HepG2 (cell line): ENCODE results near the gene EMC8. TPM values are rescaled to one million over a fixed set of nuclear protein-coding genes. Genes with fewer than 3 reads are reported as not detected.

ENCODE experiments used
- EP300 ChIP-seq, 3 experiments: sonication (generic) in 1 of 3; formaldehyde crosslinking in 1 of 3; IDR thresholded peaks; 2 replicates each; pipeline versions ENCODE4 v1.5.1 to v1.6.1; 2011 to 2020; ENCODE audit warnings: low read depth in 2 of 3, low read length in 2 of 3, borderline replicate concordance in 1 of 3, improper control_type of control experiment in 1 of 3, mild to moderate bottlenecking in 1 of 3, missing genetic modification reagents in 1 of 3, moderate library complexity in 1 of 3
- FOXP1 ChIP-seq, 2 experiments: fragments of 450-650 bp in 1 of 2; IDR thresholded peaks; 2 replicates each; pipeline ENCODE4 v1.6.1; 2017 to 2018; ENCODE audit warnings: antibody characterized with exemption in 1 of 2
- GABPA ChIP-seq, 2 experiments: IDR thresholded peaks; 2 replicates each; pipeline ENCODE4 v1.6.1; 2011 to 2016; ENCODE audit warnings: low read depth in 2 of 2, low read length in 1 of 2, missing biosample characterization in 1 of 2, missing genetic modification characterization in 1 of 2
- HNRNPH1 ChIP-seq: fragments of 200-400 bp; formaldehyde crosslinking; optimal IDR thresholded peaks from 2 replicates; pipeline ENCODE3; 2017; ENCODE audit warnings: mild to moderate bottlenecking, low read depth, low read length
- MED1 ChIP-seq: sonication (generic); formaldehyde crosslinking; IDR thresholded peaks from 2 replicates; pipeline ENCODE4 v1.4.0; 2020; ENCODE audit warnings: missing genetic modification reagents
- PHF8 ChIP-seq: sonication (generic); formaldehyde crosslinking; IDR thresholded peaks from 2 replicates; pipeline ENCODE4 v1.5.0; 2020; ENCODE audit warnings: missing genetic modification reagents
- PTBP1 ChIP-seq: fragments of 200-400 bp; formaldehyde crosslinking; IDR thresholded peaks from 2 replicates; pipeline ENCODE4 v1.6.1; 2018; ENCODE audit warnings: low read length, low read depth; ENCODE audit not compliant: poor library complexity, severe bottlenecking
- SMYD3 ChIP-seq: sonication (generic); formaldehyde crosslinking; IDR thresholded peaks from 2 replicates; pipeline ENCODE4 v1.8.1; 2023; ENCODE audit warnings: mild to moderate bottlenecking, missing genetic modification reagents
- SOX13 ChIP-seq, 3 experiments: fragments of 450-650 bp in 1 of 3; sonication (generic) in 1 of 3; formaldehyde crosslinking in 1 of 3; IDR thresholded peaks in 2 of 3; conservative IDR thresholded peaks in 1 of 3; 2 replicates each; pipeline versions ENCODE4 v1.5.0 to v1.6.1; 2016 to 2020; ENCODE audit warnings: antibody characterized with exemption in 1 of 3, mild to moderate bottlenecking in 1 of 3, missing compliant biosample characterization in 1 of 3, missing genetic modification reagents in 1 of 3, moderate library complexity in 1 of 3
- ZNF274 ChIP-seq: sonication (generic); formaldehyde crosslinking; IDR thresholded peaks from 2 replicates; pipeline ENCODE4 v1.5.1; 2020; ENCODE audit warnings: mild to moderate bottlenecking, missing genetic modification reagents
- ZNF775 ChIP-seq: sonication (generic); formaldehyde crosslinking; IDR thresholded peaks from 2 replicates; pipeline ENCODE4 v1.4.0; 2020; ENCODE audit warnings: missing genetic modification reagents, mild to moderate bottlenecking, moderate library complexity, borderline replicate concordance
- polyA plus RNA-seq, 8 experiments: library from polyadenylated mRNA; depleted of rRNA in 3 of 8; stranded (reverse) in 7 of 8; unstranded in 1 of 8; fragments of >200 nt; fragmentation: Illumina TruSeq in 4 of 8; extraction: Trizol in 4 of 8; gene quantifications; 2 replicates each; pipeline versions ENCODE4 v1.2.1 to v1.2.3, GENCODE V29; 2011 to 2016; ENCODE audit warnings: low read depth in 4 of 8, missing spikeins in 1 of 8, mixed read lengths in 1 of 8; ENCODE audit not compliant: insufficient read depth in 1 of 8
- total RNA-seq, 5 experiments: library from RNA; depleted of rRNA; stranded (reverse); fragments of >200 nt; fragmentation: Illumina TruSeq; extraction: Trizol; gene quantifications; 2 replicates each; pipeline ENCODE4 v1.2.3, GENCODE V29; 2016; ENCODE audit warnings: low read depth in 1 of 5
- TF ChIP-seq, protein P1 (sequence below): sonication (generic); formaldehyde crosslinking; IDR thresholded peaks from 2 replicates; pipeline ENCODE4 v1.5.1; 2020; ENCODE audit warnings: mild to moderate bottlenecking, missing genetic modification reagents, moderate library complexity
- TF ChIP-seq, protein P2 (sequence below): sonication (generic); formaldehyde crosslinking; IDR thresholded peaks from 2 replicates; pipeline ENCODE4 v1.8.0; 2022; ENCODE audit warnings: mild to moderate bottlenecking, missing genetic modification reagents; ENCODE audit not compliant: insufficient replicate concordance
- TF ChIP-seq, protein P3 (sequence below): sonication (generic); formaldehyde crosslinking; IDR thresholded peaks from 2 replicates; pipeline ENCODE4 v1.5.1; 2020; ENCODE audit warnings: mild to moderate bottlenecking, missing genetic modification reagents
- TF ChIP-seq, protein P4 (sequence below): sonication (generic); formaldehyde crosslinking; IDR thresholded peaks from 2 replicates; pipeline ENCODE4 v1.5.0; 2020; ENCODE audit warnings: mild to moderate bottlenecking, missing genetic modification reagents

Gene EMC8
- total and polyA plus RNA-seq, 2 of the 13 experiments (the other 11 are each of a cell fraction or from before 2014, with no cell fraction given) = 55.0 to 76.0 TPM

DNA sequence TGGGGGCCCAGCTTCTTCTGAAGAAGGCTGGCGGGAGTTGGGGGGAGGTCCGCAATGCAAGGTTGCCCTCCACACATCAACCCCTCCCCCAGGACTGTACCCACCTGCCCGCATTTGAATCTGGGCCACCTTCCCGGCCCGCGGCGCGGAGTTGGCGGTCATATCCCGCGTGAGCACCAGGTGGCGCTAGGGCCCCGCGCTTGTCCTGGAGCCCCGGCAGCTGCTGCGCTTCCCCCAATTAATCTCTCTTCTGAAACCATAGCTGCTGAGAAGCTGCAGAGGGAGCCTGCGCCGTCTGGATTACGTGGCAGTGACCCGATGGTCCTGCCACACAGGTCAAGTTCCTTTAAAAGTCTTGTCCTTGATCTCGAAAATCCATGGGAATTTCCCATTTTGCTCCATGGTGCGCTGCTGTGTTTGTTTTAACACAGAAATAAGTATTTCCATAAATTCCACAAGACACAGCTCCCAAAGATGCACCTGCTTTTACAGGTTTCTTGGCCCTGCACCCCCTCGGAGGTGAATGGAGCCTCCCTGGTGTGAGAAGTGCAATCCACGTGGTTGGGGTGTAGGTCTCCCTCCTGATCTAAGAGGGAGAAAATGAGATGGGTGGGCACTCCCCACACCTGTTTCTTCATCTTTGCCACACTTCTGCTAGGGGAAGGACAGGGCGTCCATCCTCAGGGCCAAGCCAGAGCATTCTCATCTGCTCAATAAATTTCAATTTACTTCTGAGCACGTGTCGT lies 22.2 kb upstream of the EMC8 start (continued):
- TF ChIP-seq, protein P1, sequence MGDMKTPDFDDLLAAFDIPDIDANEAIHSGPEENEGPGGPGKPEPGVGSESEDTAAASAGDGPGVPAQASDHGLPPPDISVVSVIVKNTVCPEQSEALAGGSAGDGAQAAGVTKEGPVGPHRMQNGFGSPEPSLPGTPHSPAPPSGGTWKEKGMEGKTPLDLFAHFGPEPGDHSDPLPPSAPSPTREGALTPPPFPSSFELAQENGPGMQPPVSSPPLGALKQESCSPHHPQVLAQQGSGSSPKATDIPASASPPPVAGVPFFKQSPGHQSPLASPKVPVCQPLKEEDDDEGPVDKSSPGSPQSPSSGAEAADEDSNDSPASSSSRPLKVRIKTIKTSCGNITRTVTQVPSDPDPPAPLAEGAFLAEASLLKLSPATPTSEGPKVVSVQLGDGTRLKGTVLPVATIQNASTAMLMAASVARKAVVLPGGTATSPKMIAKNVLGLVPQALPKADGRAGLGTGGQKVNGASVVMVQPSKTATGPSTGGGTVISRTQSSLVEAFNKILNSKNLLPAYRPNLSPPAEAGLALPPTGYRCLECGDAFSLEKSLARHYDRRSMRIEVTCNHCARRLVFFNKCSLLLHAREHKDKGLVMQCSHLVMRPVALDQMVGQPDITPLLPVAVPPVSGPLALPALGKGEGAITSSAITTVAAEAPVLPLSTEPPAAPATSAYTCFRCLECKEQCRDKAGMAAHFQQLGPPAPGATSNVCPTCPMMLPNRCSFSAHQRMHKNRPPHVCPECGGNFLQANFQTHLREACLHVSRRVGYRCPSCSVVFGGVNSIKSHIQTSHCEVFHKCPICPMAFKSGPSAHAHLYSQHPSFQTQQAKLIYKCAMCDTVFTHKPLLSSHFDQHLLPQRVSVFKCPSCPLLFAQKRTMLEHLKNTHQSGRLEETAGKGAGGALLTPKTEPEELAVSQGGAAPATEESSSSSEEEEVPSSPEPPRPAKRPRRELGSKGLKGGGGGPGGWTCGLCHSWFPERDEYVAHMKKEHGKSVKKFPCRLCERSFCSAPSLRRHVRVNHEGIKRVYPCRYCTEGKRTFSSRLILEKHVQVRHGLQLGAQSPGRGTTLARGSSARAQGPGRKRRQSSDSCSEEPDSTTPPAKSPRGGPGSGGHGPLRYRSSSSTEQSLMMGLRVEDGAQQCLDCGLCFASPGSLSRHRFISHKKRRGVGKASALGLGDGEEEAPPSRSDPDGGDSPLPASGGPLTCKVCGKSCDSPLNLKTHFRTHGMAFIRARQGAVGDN (CRISPR knock-in tag) = peak; percentile 46; the same call in 1 of the 2 replicates
- TF ChIP-seq GABPA (IDR thresholded peaks at IDR 0.05; ENCODE audit: low read depth, low read length) = no peak
- no peak for TF ChIP-seq GABPA (CRISPR knock-in tag; IDR thresholded peaks at IDR 0.05; ENCODE audit: low read depth)
- no peak; the same call in 1 of the 2 replicates for TF ChIP-seq PHF8 (CRISPR knock-in tag)
- TF ChIP-seq, protein P2, sequence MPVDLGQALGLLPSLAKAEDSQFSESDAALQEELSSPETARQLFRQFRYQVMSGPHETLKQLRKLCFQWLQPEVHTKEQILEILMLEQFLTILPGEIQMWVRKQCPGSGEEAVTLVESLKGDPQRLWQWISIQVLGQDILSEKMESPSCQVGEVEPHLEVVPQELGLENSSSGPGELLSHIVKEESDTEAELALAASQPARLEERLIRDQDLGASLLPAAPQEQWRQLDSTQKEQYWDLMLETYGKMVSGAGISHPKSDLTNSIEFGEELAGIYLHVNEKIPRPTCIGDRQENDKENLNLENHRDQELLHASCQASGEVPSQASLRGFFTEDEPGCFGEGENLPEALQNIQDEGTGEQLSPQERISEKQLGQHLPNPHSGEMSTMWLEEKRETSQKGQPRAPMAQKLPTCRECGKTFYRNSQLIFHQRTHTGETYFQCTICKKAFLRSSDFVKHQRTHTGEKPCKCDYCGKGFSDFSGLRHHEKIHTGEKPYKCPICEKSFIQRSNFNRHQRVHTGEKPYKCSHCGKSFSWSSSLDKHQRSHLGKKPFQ (CRISPR knock-in tag) = no peak
- no peak for TF ChIP-seq SMYD3
- 0 out of 2 replicates have a peak, but pooled peaks have one; percentile 54 for TF ChIP-seq ZNF274
- no peak for TF ChIP-seq HNRNPH1
- TF ChIP-seq EP300 (IDR thresholded peaks at IDR 0.05; ENCODE audit: low read depth in 2 of 2, low read length in 2 of 2) = 0 out of 4 replicates have a peak, but pooled peaks of 1 of the 2 experiments have one; percentile 29
- no peak for TF ChIP-seq EP300 (CRISPR knock-in tag; IDR thresholded peaks at IDR 0.05; ENCODE audit: borderline replicate concordance)
- TF ChIP-seq PTBP1 = peak; percentile 70
- TF ChIP-seq, protein P3, sequence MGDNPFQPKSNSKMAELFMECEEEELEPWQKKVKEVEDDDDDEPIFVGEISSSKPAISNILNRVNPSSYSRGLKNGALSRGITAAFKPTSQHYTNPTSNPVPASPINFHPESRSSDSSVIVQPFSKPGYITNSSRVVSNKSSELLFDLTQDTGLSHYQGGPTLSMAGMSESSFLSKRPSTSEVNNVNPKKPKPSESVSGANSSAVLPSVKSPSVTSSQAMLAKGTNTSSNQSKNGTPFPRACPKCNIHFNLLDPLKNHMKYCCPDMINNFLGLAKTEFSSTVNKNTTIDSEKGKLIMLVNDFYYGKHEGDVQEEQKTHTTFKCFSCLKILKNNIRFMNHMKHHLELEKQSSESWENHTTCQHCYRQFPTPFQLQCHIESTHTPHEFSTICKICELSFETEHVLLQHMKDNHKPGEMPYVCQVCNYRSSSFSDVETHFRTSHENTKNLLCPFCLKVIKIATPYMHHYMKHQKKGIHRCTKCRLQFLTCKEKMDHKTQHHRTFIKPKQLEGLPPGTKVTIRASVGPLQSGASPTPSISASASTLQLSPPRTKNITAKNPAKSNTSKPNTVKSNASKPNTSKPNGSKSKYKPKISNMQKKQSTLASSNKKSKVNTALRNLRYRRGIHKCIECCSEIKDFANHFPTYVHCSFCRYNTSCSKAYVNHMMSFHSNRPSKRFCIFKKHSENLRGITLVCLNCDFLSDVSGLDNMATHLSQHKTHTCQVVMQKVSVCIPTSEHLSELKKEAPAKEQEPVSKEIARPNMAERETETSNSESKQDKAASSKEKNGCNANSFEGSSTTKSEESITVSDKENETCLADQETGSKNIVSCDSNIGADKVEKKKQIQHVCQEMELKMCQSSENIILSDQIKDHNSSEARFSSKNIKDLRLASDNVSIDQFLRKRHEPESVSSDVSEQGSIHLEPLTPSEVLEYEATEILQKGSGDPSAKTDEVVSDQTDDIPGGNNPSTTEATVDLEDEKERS (CRISPR knock-in tag) = peak; percentile 69; the same call in 1 of the 2 replicates
- no peak for TF ChIP-seq SOX13 (IDR thresholded peaks at IDR 0.05)
- no peak for TF ChIP-seq SOX13 (CRISPR knock-in tag; conservative IDR thresholded peaks at IDR 0.05 in 1 of 2, IDR thresholded peaks at IDR 0.05 in 1 of 2)
- 0 out of 2 replicates have a peak, but pooled peaks have one; percentile 10 for TF ChIP-seq MED1 (CRISPR knock-in tag)
- TF ChIP-seq, protein P4, sequence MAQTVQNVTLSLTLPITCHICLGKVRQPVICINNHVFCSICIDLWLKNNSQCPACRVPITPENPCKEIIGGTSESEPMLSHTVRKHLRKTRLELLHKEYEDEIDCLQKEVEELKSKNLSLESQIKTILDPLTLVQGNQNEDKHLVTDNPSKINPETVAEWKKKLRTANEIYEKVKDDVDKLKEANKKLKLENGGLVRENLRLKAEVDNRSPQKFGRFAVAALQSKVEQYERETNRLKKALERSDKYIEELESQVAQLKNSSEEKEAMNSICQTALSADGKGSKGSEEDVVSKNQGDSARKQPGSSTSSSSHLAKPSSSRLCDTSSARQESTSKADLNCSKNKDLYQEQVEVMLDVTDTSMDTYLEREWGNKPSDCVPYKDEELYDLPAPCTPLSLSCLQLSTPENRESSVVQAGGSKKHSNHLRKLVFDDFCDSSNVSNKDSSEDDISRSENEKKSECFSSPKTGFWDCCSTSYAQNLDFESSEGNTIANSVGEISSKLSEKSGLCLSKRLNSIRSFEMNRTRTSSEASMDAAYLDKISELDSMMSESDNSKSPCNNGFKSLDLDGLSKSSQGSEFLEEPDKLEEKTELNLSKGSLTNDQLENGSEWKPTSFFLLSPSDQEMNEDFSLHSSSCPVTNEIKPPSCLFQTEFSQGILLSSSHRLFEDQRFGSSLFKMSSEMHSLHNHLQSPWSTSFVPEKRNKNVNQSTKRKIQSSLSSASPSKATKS = no peak
- no peak for TF ChIP-seq FOXP1 (IDR thresholded peaks at IDR 0.05)
- TF ChIP-seq FOXP1 (CRISPR knock-in tag; IDR thresholded peaks at IDR 0.05) = no peak
- TF ChIP-seq ZNF775 = no peak
